ENCODE measurements around the gene LMX1A.

DNA sequence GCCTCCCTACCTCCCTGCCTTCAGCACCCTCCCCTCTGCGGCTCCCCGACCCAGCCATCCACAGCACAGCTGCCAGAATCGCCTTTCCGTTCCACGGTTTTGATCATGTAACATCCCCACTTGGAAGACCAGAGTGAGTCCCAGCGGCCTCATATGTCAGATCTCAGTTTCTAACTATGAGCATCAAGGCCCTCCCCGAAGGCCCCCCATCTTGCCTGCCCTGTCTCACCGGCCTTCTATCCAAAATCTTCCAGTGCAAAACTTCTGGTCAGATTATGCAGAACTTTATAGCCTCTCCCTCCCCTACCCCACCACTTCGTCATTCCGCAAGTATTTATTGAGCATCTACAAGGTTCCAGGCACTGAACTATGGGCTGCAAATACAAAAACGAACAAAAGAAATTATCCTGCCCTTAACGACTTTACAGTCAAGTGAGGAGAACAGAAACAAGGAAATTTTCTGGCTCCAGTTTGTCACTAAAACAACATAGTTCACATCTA, 20.3 kb upstream of the LMX1A start:
- TF ChIP-seq, protein P1, sequence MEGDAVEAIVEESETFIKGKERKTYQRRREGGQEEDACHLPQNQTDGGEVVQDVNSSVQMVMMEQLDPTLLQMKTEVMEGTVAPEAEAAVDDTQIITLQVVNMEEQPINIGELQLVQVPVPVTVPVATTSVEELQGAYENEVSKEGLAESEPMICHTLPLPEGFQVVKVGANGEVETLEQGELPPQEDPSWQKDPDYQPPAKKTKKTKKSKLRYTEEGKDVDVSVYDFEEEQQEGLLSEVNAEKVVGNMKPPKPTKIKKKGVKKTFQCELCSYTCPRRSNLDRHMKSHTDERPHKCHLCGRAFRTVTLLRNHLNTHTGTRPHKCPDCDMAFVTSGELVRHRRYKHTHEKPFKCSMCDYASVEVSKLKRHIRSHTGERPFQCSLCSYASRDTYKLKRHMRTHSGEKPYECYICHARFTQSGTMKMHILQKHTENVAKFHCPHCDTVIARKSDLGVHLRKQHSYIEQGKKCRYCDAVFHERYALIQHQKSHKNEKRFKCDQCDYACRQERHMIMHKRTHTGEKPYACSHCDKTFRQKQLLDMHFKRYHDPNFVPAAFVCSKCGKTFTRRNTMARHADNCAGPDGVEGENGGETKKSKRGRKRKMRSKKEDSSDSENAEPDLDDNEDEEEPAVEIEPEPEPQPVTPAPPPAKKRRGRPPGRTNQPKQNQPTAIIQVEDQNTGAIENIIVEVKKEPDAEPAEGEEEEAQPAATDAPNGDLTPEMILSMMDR (IDR thresholded peaks at IDR 0.05), result no peak
- peak; percentile 25 for TF ChIP-seq EZH2 (IDR thresholded peaks at IDR 0.05)
- no peak for TF ChIP-seq EZH2phosphoT487 (IDR thresholded peaks at IDR 0.05)
